Gastrocnemius medialis (tissue), 4 donors: Measurements from ENCODE around the gene WSB1.

Source experiments
- POLR2A ChIP-seq, 2 donors: fragments of 450-650 bp; IDR thresholded peaks; one replicate each; pipeline ENCODE4 v1.6.1; 2017; ENCODE audit warnings: antibody characterized with exemption in 2 of 2, mild to moderate bottlenecking in 2 of 2, moderate library complexity in 2 of 2
- TF ChIP-seq, protein P1 (sequence below), 5 experiments: fragments of 450-650 bp in 3 of 5; fragments of 200-600 bp in 2 of 5; sonication (generic) in 2 of 5; IDR thresholded peaks in 4 of 5; conservative IDR thresholded peaks in 1 of 5; 1 replicate in 4 of 5; 2 replicates in 1 of 5; pipeline ENCODE4 v1.5.1; 2016 to 2019; ENCODE audit warnings: antibody characterized with exemption in 5 of 5, mild to moderate bottlenecking in 3 of 5, moderate library complexity in 3 of 5

DNA sequence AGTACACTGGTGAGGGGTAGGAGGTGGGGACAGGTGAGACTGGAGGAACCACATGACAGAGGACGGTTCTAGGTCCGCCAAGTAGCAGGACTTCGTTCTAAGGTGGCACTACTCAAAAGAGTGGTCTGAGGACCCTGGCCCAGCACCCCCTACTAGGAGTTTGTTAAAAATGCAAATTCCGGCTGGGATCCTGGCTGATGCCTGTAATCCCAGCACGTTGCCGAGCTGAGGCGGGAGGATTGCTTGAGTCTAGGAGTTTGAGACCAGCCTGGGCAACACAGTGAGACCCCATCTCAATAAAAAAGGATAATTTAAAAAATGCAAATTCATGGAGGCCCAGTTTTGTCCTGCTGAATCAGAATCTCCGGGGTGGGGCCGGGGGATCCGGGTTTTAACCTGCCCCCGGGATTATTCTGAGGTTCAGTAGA lies 59.1 kb downstream of the WSB1 start:
- no peak for TF ChIP-seq POLR2A (IDR thresholded peaks at IDR 0.05)
- TF ChIP-seq, protein P1, sequence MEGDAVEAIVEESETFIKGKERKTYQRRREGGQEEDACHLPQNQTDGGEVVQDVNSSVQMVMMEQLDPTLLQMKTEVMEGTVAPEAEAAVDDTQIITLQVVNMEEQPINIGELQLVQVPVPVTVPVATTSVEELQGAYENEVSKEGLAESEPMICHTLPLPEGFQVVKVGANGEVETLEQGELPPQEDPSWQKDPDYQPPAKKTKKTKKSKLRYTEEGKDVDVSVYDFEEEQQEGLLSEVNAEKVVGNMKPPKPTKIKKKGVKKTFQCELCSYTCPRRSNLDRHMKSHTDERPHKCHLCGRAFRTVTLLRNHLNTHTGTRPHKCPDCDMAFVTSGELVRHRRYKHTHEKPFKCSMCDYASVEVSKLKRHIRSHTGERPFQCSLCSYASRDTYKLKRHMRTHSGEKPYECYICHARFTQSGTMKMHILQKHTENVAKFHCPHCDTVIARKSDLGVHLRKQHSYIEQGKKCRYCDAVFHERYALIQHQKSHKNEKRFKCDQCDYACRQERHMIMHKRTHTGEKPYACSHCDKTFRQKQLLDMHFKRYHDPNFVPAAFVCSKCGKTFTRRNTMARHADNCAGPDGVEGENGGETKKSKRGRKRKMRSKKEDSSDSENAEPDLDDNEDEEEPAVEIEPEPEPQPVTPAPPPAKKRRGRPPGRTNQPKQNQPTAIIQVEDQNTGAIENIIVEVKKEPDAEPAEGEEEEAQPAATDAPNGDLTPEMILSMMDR (IDR thresholded peaks at IDR 0.05 in 4 of 5, conservative IDR thresholded peaks at IDR 0.05 in 1 of 5): no peak
